ENCODE measurements around the gene ECI1. TPM values are rescaled to one million over a fixed set of nuclear protein-coding genes. Genes with fewer than 3 reads are reported as not detected.
A peak's percentile ranks its signal among the peaks of the same experiment; 100 is the strongest.

ECI1 gene
- total RNA-seq, 2 donors from 2014 or later, result 58.9 to 102 TPM

DNA sequence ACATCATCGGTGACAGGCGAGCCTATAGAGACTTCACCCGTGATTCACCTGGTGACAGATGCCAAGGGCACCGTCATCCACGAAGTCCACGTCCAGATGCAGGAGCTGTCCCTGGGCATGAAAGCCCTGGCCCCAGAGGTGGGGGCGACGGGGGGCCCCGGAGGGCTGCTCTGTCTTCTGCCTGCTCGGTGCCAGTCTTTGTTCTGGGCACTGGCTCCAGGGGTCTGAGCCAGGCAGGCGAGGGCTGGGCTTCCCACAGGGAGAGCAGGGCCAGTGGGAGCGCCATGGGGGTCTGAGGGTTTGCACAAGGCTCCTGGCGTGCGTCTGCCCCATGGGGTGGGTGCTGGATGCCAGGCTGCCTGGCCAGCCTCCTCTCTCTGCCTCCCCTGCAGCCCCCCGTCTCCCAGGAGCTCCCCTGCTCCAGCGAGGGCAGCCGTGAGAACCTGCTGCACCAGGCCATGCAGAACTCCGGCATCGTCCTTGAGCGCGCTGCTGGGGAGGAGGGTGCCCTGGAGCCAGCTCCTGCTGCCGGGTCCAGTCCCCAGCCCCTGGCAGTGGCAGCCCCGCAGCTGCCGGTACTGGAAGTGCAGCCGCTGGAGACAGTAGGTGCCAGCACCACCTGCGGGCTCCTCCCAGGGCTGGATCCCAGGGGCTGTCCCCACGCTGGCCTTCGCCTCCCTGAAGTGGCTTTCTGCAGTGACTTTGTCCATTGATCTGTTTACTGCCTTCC lies 18.2 kb downstream of the ECI1 start:
- ATAC-seq (no peak), DNase-seq (no peak)
- no peak overlapping the region for H3K27ac ChIP-seq
- TF ChIP-seq POLR2A (IDR thresholded peaks at IDR 0.05), result no peak
- TF ChIP-seq, protein P1, sequence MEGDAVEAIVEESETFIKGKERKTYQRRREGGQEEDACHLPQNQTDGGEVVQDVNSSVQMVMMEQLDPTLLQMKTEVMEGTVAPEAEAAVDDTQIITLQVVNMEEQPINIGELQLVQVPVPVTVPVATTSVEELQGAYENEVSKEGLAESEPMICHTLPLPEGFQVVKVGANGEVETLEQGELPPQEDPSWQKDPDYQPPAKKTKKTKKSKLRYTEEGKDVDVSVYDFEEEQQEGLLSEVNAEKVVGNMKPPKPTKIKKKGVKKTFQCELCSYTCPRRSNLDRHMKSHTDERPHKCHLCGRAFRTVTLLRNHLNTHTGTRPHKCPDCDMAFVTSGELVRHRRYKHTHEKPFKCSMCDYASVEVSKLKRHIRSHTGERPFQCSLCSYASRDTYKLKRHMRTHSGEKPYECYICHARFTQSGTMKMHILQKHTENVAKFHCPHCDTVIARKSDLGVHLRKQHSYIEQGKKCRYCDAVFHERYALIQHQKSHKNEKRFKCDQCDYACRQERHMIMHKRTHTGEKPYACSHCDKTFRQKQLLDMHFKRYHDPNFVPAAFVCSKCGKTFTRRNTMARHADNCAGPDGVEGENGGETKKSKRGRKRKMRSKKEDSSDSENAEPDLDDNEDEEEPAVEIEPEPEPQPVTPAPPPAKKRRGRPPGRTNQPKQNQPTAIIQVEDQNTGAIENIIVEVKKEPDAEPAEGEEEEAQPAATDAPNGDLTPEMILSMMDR (IDR thresholded peaks at IDR 0.05), result no peak
- no peak overlapping the region for H3K4me3 ChIP-seq
- no peaks in the 10 kb centered on the region for H3K9me3 ChIP-seq
- 92% methylated on average over 23 of the region's 28 CpGs; no CpG with 5 or more reads in 1 of the 2 donors for WGBS, 2 donors
- peaks cover 17 to 32% of the 10 kb centered on the region in 2 donors for H3K36me3 ChIP-seq (replicated peaks in 1 of 2; ENCODE audit: insufficient read depth in 1 of 2, low read depth in 2 of 2)
- intact Hi-C loops (cut with DNase I), result no loop called here
- H3K4me1 ChIP-seq, result peaks cover 23% of the 10 kb centered on the region
- H3K27me3 ChIP-seq, result peaks cover 0 to 5% of the 10 kb centered on the region in 2 donors

DNA sequence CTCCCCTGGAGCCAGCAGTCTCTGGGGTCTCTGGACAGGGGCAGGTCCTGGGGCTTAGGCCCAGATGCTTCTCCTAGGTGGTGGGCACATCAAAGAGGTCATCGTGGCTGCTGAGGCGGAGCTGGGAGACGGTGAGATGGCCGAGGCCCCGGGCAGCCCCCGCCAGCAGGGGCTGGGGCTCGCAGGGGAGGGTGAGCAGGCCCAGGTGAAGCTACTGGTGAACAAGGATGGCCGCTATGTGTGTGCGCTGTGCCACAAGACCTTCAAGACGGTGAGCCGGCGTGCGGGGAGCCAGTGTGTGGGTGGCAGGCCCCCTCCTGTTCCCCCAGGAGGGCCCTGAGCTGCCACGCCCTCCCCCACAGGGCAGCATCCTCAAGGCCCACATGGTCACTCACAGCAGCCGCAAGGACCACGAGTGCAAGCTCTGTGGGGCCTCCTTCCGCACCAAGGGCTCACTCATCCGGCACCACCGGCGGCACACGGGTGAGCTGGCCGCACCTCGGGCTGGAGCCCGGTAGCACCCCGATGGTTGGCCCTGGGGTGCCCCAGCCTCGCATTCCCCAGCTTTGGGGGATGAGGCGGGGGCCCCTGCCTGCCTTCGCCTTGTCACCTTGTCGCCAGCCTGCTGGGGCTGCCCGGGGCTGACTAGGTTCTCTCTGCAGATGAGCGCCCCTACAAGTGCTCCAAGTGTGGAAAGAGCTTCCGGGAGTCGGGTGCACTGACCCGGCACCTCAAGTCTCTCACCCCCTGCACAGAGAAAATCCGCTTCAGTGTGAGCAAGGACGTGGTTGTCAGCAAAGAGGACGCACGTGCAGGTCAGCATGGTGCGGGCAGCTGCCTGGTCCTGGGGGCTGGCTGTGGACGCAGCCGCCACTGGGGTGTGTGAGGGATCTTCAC lies 19.0 kb downstream of the ECI1 start:
- Histone ChIP-seq H3K27me3 (peaks cover 0 to 5% of the 10 kb centered on the region in 2 donors), H3K4me1 (peaks cover 16% of the 10 kb centered on the region), H3K36me3 (replicated peaks in 1 of 2; ENCODE audit: insufficient read depth in 1 of 2, low read depth in 2 of 2) (peaks cover 17 to 32% of the 10 kb centered on the region in 2 donors), H3K9me3 (no peaks in the 10 kb centered on the region), H3K27ac (no peak overlapping the region), H3K4me3 (no peak overlapping the region)
- TF ChIP-seq, protein P1 (IDR thresholded peaks at IDR 0.05), result no peak
- no peak for TF ChIP-seq POLR2A (IDR thresholded peaks at IDR 0.05)
- no peak for ATAC-seq
- intact Hi-C loops (cut with DNase I), result no loop called here
- 84 to 87% methylated on average over 12 to 38 of the region's 41 CpGs for whole genome bisulfite sequencing, 2 donors
- DNase-seq, result no peak

DNA sequence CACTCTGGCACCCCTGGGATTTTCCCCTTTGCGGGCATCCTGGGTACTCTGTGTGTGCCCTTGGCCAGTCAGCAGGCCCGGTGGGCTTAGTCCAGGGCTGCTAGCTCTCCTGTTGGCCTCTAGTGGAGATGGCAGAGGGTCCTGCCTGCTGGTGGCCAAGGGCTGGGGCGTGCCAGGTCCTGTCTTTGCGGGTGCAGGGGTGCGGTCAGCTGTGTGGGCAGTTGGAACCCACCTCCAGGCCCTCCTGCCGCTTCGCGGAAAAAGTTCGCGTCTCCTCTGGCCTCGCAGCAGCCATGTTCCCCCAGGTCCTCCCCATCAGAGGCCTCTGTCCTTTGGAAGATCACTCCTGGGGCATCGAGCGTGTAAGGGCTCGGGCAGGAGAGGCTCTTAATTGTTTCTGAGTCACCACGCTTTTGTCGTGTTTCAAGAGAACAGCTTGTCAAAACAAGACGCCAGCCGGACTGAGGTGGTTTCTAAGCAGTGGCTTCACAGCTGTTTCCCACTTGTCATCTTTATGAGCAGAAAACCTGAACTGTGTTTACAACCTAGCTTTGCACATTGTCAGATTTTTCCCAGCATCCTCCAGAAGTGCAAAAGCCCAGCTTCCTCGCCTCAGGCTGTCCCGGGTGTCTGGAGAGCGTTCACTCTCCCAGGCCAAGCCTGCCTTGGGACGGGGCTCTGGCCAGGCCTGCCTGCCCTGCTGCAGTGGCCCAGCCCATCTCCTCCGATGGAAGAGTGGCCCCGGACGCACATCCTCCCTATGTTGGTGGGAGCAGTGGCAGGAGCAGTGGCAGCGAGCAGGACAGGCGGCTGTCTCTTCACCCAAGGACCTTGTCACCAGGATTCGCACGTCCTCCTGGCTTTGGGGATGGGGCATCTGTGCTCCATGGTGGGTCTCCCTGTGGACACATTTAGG lies 20.1 kb downstream of the ECI1 start:
- no peak overlapping the region for H3K4me3 ChIP-seq
- peaks cover 17 to 32% of the 10 kb centered on the region in 2 donors for H3K36me3 ChIP-seq (replicated peaks in 1 of 2; ENCODE audit: insufficient read depth in 1 of 2, low read depth in 2 of 2)
- TF ChIP-seq POLR2A (IDR thresholded peaks at IDR 0.05), result no peak
- TF ChIP-seq, protein P1 (IDR thresholded peaks at IDR 0.05), result no peak
- H3K4me1 ChIP-seq, result peaks cover 13% of the 10 kb centered on the region
- WGBS, 2 donors, result 91 to 93% methylated on average over 9 to 28 of the region's 29 CpGs
- ATAC-seq (no peak), DNase-seq (peak in 1 of 4 donors; percentile 14)
- intact Hi-C loops (cut with DNase I), result no loop called here
- no peaks in the 10 kb centered on the region for H3K9me3 ChIP-seq
- H3K27me3 ChIP-seq, result no peaks in the 10 kb centered on the region
- H3K27ac ChIP-seq, result peak overlapping the region in 1 of 4 donors; percentile 36

DNA sequence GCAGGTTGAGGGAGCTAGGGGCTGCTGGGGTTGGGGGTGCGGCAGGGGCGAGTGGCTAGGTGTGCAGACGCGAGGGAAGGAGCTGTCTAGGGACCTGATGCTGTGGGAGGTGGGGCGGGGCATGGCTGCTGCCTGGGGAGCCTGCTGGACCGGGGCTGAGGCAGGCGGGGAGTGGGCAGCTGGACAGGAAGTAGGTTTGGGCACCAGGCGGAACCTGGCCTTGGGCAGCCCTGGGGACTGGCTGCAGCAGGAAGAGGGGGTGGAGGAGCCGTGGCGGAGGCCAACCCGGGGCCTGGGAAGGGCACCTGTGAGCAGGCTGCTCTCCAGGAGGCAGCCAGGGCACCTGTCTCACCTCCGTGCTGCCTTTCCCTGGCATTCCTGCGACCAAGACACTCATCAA lies 21.0 kb downstream of the ECI1 start:
- no peaks in the 10 kb centered on the region for H3K27me3 ChIP-seq
- H3K4me3 ChIP-seq, result no peak overlapping the region
- WGBS, 2 donors, result 80 to 90% methylated on average over 12 to 13 of the region's 13 CpGs
- intact Hi-C loops (cut with DNase I), result no loop called here
- H3K36me3 ChIP-seq (replicated peaks in 1 of 2; ENCODE audit: insufficient read depth in 1 of 2, low read depth in 2 of 2), result peaks cover 17 to 32% of the 10 kb centered on the region in 2 donors
- DNase-seq, result peak in 1 of 4 donors; percentile 44
- peak overlapping the region in 1 of 4 donors; percentile 36 for H3K27ac ChIP-seq
- no peak for TF ChIP-seq POLR2A (IDR thresholded peaks at IDR 0.05)
- TF ChIP-seq, protein P1 (IDR thresholded peaks at IDR 0.05), result no peak
- no peak for ATAC-seq
- H3K4me1 ChIP-seq, result peaks cover 17% of the 10 kb centered on the region
- H3K9me3 ChIP-seq, result no peaks in the 10 kb centered on the region

All from body of pancreas (tissue), 4 donors.